ENCODE measurements around the gene TNRC6C. TPM values are rescaled to one million over a fixed set of nuclear protein-coding genes. Genes with fewer than 3 reads are reported as not detected.

TNRC6C gene
- total RNA-seq, 4 donors from 2014 or later = 15.8 to 30.3 (median 27.7) TPM

DNA sequence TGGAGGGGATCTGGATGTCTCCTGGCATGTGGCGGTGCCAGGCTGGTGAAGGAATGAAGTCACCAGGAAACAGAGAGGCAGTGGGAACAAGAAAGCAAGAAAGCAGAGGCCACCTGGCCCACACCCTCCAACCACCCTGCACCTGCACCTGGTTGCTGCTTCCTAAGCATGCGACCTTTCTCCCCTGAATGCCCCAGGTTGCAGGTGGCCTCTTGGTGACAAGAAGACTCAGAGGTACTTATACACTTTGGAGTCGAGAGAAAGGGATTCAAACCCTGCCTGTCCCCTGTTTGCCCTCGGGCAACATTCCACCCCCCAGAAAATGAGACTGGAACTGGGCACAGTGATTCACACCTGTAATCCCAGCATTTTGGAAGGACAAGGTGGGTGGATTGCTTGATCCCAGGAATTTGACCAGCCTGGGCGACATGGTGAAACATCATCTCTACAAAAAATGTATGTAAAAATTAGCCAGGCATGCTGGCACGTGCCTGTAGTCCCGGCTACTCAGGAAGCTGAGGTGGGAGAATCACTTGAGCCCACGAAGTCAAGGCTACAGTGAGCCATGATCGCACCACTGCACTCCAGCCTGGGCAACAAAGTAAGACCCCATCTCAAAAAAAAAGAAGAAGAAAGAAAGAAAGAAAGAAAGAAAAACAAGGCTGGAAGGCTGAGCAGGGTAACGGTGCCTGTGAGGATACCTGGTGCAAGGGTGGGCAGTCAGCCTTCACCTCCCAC, 34.6 kb upstream of the TNRC6C start:
- no peak for ATAC-seq
- no peak for TF ChIP-seq EP300 (IDR thresholded peaks at IDR 0.05)
- TF ChIP-seq POLR2AphosphoS5 (IDR thresholded peaks at IDR 0.05) = no peak
- TF ChIP-seq, protein P1, sequence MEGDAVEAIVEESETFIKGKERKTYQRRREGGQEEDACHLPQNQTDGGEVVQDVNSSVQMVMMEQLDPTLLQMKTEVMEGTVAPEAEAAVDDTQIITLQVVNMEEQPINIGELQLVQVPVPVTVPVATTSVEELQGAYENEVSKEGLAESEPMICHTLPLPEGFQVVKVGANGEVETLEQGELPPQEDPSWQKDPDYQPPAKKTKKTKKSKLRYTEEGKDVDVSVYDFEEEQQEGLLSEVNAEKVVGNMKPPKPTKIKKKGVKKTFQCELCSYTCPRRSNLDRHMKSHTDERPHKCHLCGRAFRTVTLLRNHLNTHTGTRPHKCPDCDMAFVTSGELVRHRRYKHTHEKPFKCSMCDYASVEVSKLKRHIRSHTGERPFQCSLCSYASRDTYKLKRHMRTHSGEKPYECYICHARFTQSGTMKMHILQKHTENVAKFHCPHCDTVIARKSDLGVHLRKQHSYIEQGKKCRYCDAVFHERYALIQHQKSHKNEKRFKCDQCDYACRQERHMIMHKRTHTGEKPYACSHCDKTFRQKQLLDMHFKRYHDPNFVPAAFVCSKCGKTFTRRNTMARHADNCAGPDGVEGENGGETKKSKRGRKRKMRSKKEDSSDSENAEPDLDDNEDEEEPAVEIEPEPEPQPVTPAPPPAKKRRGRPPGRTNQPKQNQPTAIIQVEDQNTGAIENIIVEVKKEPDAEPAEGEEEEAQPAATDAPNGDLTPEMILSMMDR (IDR thresholded peaks at IDR 0.05) = no peak
- no peak for TF ChIP-seq POLR2A (IDR thresholded peaks at IDR 0.05)
- Histone ChIP-seq H3K27ac (no peak overlapping the region), H3K27me3 (peaks cover 6% of the 10 kb centered on the region), H3K4me1 (no peaks in the 10 kb centered on the region), H3K9me3 (peaks cover 0 to 10% (median 0%) of the 10 kb centered on the region in 3 donors), H3K36me3 (no peaks in the 10 kb centered on the region), H3K4me3 (no peak overlapping the region)
- 70 to 89% methylated on average over 2 to 5 of the region's 10 CpGs for WGBS, 2 donors (ENCODE audit: low coverage in 1 of 2)

DNA sequence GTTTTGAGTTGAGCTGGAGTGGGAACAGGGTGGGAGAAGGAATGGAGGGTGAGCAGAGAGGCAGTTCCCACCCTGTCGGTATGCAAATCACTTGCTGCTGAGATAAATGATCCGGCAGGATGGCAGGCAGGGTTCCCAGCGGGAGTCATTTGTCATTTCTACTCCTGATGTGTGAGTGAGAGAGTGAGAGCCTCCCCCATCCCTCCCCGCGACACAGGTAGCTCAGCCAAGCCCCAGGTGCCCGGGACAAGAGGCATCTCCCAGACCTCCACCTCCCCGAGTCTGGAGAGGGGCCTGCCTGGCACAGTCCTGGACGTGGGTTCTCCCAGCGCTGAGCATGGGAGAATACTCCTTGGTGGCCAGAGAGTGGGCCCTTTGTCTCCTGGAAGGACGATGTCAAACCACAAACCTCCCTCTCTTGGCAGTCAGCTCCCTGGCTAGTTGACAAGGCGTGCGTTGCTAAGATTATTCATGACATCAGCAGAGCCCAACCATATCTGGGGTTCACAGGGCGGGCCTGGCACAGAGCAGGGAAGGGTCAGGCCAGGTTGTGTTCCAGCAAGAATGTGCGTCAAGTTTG, 33.7 kb upstream of the TNRC6C start:
- WGBS, 2 donors (ENCODE audit: low coverage in 1 of 2) = 33% methylated on average over 6 of the region's 14 CpGs; no CpG with 5 or more reads in 1 of the 2 donors
- H3K27me3 ChIP-seq = peaks cover 6% of the 10 kb centered on the region
- peak; percentile 71 for ATAC-seq
- H3K36me3 ChIP-seq = no peaks in the 10 kb centered on the region
- peaks cover 0 to 10% (median 0%) of the 10 kb centered on the region in 3 donors for H3K9me3 ChIP-seq
- H3K27ac ChIP-seq = peak overlapping the region in 1 of 4 donors; percentile 19
- no peaks in the 10 kb centered on the region for H3K4me1 ChIP-seq
- H3K4me3 ChIP-seq = no peak overlapping the region
- TF ChIP-seq, protein P1 (IDR thresholded peaks at IDR 0.05) = no peak
- TF ChIP-seq EP300 (IDR thresholded peaks at IDR 0.05) = no peak
- no peak for TF ChIP-seq POLR2AphosphoS5 (IDR thresholded peaks at IDR 0.05)
- no peak for TF ChIP-seq POLR2A (IDR thresholded peaks at IDR 0.05)

DNA sequence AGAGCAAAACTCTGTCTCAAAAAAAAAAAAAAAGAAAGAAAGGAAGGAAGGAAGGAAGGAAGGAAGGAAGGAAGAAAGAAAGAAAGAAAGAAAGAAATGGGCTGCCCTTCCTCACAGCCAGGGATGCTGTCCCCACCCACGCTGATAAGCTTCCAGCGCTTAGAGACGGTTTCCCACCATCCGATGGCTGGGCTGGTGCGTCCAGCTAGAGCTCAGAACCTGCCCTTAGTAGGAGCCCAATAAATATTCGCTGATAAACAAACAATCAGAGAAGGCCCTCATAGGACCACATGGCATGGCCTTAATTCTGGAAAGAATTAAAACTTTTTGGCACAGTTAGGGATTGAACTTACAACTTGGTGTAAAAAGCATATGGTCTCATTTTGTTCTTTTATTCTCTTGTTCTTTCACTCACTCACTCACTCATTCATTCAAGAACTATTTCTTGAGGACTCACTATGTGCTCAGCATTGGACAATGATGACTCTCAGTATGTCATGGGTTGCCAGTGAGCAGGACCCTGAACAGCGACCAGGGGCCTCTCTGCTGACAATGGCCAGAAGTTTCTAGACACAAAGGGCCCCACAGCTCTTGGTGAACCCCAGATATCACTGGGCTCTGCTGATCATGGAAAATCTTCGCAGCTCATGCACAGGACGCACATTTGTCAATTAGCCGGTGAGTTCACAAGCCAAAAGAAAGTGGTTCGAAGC, 32.5 kb upstream of the TNRC6C start:
- Histone ChIP-seq H3K36me3 (no peaks in the 10 kb centered on the region), H3K27ac (no peak overlapping the region), H3K4me3 (no peak overlapping the region), H3K27me3 (peaks cover 6% of the 10 kb centered on the region), H3K4me1 (no peaks in the 10 kb centered on the region), H3K9me3 (peaks cover 0 to 10% (median 0%) of the 10 kb centered on the region in 3 donors)
- 93% methylated on average over 6 to 10 of the region's 11 CpGs for WGBS, 2 donors (ENCODE audit: low coverage in 1 of 2)
- no peak for ATAC-seq
- TF ChIP-seq POLR2A (IDR thresholded peaks at IDR 0.05) (no peak), EP300 (IDR thresholded peaks at IDR 0.05) (no peak), POLR2AphosphoS5 (IDR thresholded peaks at IDR 0.05) (no peak)
- TF ChIP-seq, protein P1 (IDR thresholded peaks at IDR 0.05) = no peak

DNA sequence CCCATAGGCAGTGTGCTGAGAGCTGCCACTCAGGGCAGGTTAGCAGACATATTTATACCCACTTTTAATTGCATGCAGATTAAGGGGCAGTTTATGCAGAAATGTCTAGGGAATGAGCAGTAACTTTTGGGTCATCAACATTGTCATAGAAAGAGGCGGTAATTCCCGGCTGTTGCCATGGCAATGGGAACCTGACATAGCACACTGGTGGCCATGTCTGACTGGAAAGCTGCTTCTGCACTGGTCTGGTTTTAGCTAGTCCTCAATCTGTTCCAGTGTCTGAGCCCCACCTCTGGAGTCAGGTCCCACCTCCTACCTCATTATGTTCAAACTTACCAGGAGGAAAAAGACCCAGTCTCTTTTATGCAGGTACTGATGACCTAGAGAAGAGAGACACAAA, 31.5 kb upstream of the TNRC6C start:
- no peak for ATAC-seq
- Histone ChIP-seq H3K27me3 (peaks cover 6% of the 10 kb centered on the region), H3K36me3 (no peaks in the 10 kb centered on the region), H3K9me3 (peaks cover 0 to 4% (median 0%) of the 10 kb centered on the region in 3 donors), H3K4me1 (no peaks in the 10 kb centered on the region), H3K4me3 (no peak overlapping the region), H3K27ac (no peak overlapping the region)
- 100% methylated on average over 1 of the region's 2 CpGs; no CpG with 5 or more reads in 1 of the 2 donors for WGBS, 2 donors (ENCODE audit: low coverage in 1 of 2)
- TF ChIP-seq POLR2AphosphoS5 (IDR thresholded peaks at IDR 0.05) (no peak), EP300 (IDR thresholded peaks at IDR 0.05) (no peak), POLR2A (IDR thresholded peaks at IDR 0.05) (no peak)
- TF ChIP-seq, protein P1 (IDR thresholded peaks at IDR 0.05) = no peak
